PC-3 (cell line): ENCODE results near the gene PKN2. TPM values are rescaled to one million over a fixed set of nuclear protein-coding genes. Genes with fewer than 3 reads are reported as not detected.

Experiments
- ATAC-seq: fragments of 200-7000 bp; cut with Tn5 transposase; 2 replicates; pipeline ENCODE4 v1.9.1; 2020; ENCODE audit warnings: mild to moderate bottlenecking, moderate library complexity
- BruUV-seq: library from RNA; stranded (reverse); fragments of 400-500 nt; replicated peaks from 2 replicates; lab custom pipeline; 2021; lab: Mats Ljungman, UMichigan
- CTCF ChIA-PET: fragments of 300-600 bp; sonication (Branson Sonifier 250); formaldehyde crosslinking; loops from one replicate; lab custom pipeline; 2022; ENCODE audit warnings: antibody characterized with exemption; lab: Charles Lee
- POLR2A ChIA-PET: fragments of 300-600 bp; sonication (Branson Sonifier 250); formaldehyde crosslinking; loops from one replicate; lab custom pipeline; 2022; ENCODE audit warnings: antibody characterized with exemption; ENCODE audit not compliant: unreplicated experiment; lab: Charles Lee
- DNase-seq: peaks from one replicate; pipeline ENCODE4 v3.0.0-alpha.2; 2015
- H2AFZ ChIP-seq: fragments of 300-600 bp; sonication (generic); 2 replicates; pipeline ENCODE4 v1.6.0; 2016; ENCODE audit warnings: antibody characterized with exemption, low read length
- H3F3A ChIP-seq: fragments of 300-600 bp; sonication (generic); one replicate; pipeline ENCODE4 v1.6.0; 2017; ENCODE audit warnings: antibody characterized with exemption, low read length, control low read depth, mild to moderate bottlenecking; ENCODE audit not compliant: unreplicated experiment
- H3K27ac ChIP-seq: fragments of 300-600 bp; sonication (generic); 2 replicates; pipeline ENCODE4 v1.5.1; 2016; ENCODE audit warnings: mild to moderate bottlenecking, low read length
- H3K27me3 ChIP-seq: fragments of 300-600 bp; sonication (generic); 2 replicates; pipeline ENCODE4 v1.6.1; 2016; ENCODE audit warnings: low read length, mixed read lengths
- H3K36me3 ChIP-seq: fragments of 300-600 bp; sonication (generic); 2 replicates; pipeline ENCODE4 v1.6.1; 2016; ENCODE audit warnings: low read depth, mixed run types, low read length, mixed read lengths
- H3K4me1 ChIP-seq: fragments of 300-600 bp; sonication (generic); 2 replicates; pipeline ENCODE4 v1.5.1; 2016; ENCODE audit warnings: low read length; ENCODE audit not compliant: insufficient read depth
- H3K4me2 ChIP-seq: fragments of 300-600 bp; sonication (generic); 2 replicates; pipeline ENCODE4 v1.6.0; 2016; ENCODE audit warnings: low read length
- H3K4me3 ChIP-seq: fragments of 300-600 bp; sonication (generic); 2 replicates; pipeline ENCODE4 v1.5.1; 2016; ENCODE audit warnings: mild to moderate bottlenecking, low read length, mixed read lengths
- H3K79me2 ChIP-seq: fragments of 300-600 bp; sonication (generic); 2 replicates; pipeline ENCODE4 v1.6.1; 2017; ENCODE audit warnings: low read length, mixed read lengths
- H3K9ac ChIP-seq: fragments of 300-600 bp; sonication (generic); 2 replicates; pipeline ENCODE4 v1.6.0; 2016; ENCODE audit warnings: mild to moderate bottlenecking, low read length
- H3K9me2 ChIP-seq: fragments of 300-600 bp; sonication (generic); replicated peaks from 2 replicates; pipeline ENCODE4 v1.6.1; 2016; ENCODE audit warnings: mixed run types, low read length, mixed read lengths
- H3K9me3 ChIP-seq: fragments of 300-600 bp; sonication (generic); 2 replicates; pipeline ENCODE4 v1.6.1; 2016; ENCODE audit warnings: low read length, mixed read lengths
- H4K20me1 ChIP-seq: fragments of 300-600 bp; sonication (generic); 2 replicates; pipeline ENCODE4 v1.6.1; 2016; ENCODE audit warnings: low read length, mixed read lengths
- EZH2 ChIP-seq: fragments of 300-600 bp; sonication (generic); IDR thresholded peaks from one replicate; pipeline ENCODE4 v1.6.1; 2017; ENCODE audit warnings: antibody characterized with exemption, mild to moderate bottlenecking, low read length; ENCODE audit not compliant: unreplicated experiment
- EZH2phosphoT487 ChIP-seq: fragments of 300-600 bp; sonication (generic); IDR thresholded peaks from 2 replicates; pipeline ENCODE4 v1.6.1; 2018; ENCODE audit warnings: mild to moderate bottlenecking, antibody characterized with exemption, low read length, borderline replicate concordance
- intact Hi-C: fragments of 100-400 bp; cut with micrococcal nuclease; formaldehyde crosslinking; loops from 2 replicates; pipeline ENCODE4 v1.9.0; 2023
- total RNA-seq: library from RNA; depleted of rRNA; stranded (reverse); fragments of >200 nt; gene quantifications from 2 replicates; pipeline ENCODE4 v1.2.3, GENCODE V29; 2014
- TF ChIP-seq, protein P1 (sequence below): fragments of 300-600 bp; sonication (generic); conservative IDR thresholded peaks from 2 replicates; pipeline ENCODE4 v1.5.1; 2017; ENCODE audit warnings: antibody characterized with exemption, low read depth, mild to moderate bottlenecking, low read length

The PKN2 gene
- total RNA-seq, 1 experiment from 2014 or later: 20.8 TPM

DNA sequence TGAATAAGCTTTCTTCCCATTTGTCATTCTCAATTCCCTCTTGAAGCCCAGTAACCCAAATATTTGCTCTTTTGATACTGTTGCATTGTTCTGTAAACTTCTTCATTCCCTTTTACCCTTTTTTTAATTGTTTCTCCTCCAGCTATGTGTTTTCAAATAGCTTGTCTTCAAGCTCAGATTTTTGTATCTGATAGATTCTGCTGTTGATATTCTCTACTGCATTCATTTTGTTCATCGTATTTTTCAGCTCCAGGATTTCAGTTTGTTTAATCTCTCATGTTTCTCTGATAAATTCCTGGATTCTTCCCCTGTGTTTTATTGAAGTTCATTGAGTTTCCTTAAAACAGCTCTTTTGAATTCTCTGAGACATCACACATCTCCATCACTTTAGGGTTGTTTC, 51.8 kb downstream of the PKN2 start:
- no TSS peak for BruUV-seq
- no peak overlapping the region for H3K4me2 ChIP-seq
- POLR2A ChIA-PET: no interaction called here
- H3F3A ChIP-seq: no peaks in the 10 kb centered on the region
- intact Hi-C loops: loop anchor here (1.0 to 5.0 kb wide), 3 partner anchors 67 to 251 kb away; no protein-coding TSS in a partner anchor
- H3K36me3 ChIP-seq: 0 out of 2 replicates have a peak, but pooled peaks cover 5% of the 10 kb centered on the region
- no peak overlapping the region for H2AFZ ChIP-seq
- H3K9me2 ChIP-seq: no peaks in the 10 kb centered on the region
- TF ChIP-seq EZH2phosphoT487 (no peak), EZH2 (no peak)
- TF ChIP-seq, protein P1, sequence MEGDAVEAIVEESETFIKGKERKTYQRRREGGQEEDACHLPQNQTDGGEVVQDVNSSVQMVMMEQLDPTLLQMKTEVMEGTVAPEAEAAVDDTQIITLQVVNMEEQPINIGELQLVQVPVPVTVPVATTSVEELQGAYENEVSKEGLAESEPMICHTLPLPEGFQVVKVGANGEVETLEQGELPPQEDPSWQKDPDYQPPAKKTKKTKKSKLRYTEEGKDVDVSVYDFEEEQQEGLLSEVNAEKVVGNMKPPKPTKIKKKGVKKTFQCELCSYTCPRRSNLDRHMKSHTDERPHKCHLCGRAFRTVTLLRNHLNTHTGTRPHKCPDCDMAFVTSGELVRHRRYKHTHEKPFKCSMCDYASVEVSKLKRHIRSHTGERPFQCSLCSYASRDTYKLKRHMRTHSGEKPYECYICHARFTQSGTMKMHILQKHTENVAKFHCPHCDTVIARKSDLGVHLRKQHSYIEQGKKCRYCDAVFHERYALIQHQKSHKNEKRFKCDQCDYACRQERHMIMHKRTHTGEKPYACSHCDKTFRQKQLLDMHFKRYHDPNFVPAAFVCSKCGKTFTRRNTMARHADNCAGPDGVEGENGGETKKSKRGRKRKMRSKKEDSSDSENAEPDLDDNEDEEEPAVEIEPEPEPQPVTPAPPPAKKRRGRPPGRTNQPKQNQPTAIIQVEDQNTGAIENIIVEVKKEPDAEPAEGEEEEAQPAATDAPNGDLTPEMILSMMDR: no peak
- H3K4me1 ChIP-seq: peaks cover 22% of the 10 kb centered on the region
- DNase-seq (no peak), ATAC-seq (no peak)
- peaks cover 78% of the 10 kb centered on the region for H3K79me2 ChIP-seq
- CTCF ChIA-PET: no interaction called here
- no peaks in the 10 kb centered on the region for H3K27me3 ChIP-seq
- no peak overlapping the region for H3K27ac ChIP-seq
- H3K9me3 ChIP-seq: no peaks in the 10 kb centered on the region
- no peak overlapping the region for H3K4me3 ChIP-seq
- H3K9ac ChIP-seq: no peak overlapping the region
- 0 out of 2 replicates have a peak, but pooled peaks cover 8% of the 10 kb centered on the region for H4K20me1 ChIP-seq

DNA sequence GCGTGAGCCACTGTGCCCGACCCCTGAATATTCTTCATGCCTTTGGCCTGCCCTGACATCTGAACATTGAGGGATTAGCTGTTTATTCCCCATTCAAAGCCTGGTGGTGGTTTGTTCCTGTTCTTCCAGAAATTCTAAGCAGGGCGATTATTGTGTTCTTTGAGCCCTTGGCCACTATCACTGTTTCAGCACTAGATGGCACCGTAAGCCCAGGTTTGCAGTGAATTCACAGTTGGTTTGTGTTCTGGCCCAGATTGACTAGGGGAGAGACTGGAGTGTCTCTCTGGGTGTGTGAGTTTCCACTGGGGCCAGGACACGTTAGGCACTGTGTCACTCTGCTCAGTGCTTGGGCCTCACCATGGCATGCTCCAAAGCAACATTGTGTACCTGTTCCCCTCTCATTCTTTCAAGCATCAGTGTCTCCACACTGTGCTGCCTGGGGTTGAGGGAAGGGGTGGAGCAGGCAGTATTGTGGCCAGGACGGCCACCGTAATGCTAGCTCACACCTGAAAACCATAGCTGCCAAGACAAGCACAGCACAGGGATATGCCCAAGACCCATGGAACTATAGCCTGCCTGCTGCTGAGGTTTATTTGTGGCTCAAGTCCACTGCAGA, 52.7 kb downstream of the PKN2 start:
- no peak overlapping the region for H3K9ac ChIP-seq
- TF ChIP-seq EZH2phosphoT487 (no peak), EZH2 (no peak)
- TF ChIP-seq, protein P1: peak; percentile 82
- CTCF ChIA-PET: no interaction called here
- H3K9me2 ChIP-seq: no peaks in the 10 kb centered on the region
- no TSS peak for BruUV-seq
- POLR2A ChIA-PET: no interaction called here
- peaks cover 19% of the 10 kb centered on the region for H3K4me1 ChIP-seq
- no peaks in the 10 kb centered on the region for H3K9me3 ChIP-seq
- H3K79me2 ChIP-seq: peaks cover 77% of the 10 kb centered on the region
- H2AFZ ChIP-seq: no peak overlapping the region
- ATAC-seq: peak; percentile 65
- H3K27me3 ChIP-seq: no peaks in the 10 kb centered on the region
- H3K4me2 ChIP-seq: no peak overlapping the region
- no peaks in the 10 kb centered on the region for H3F3A ChIP-seq
- DNase-seq: peak; percentile 65
- H4K20me1 ChIP-seq: 0 out of 2 replicates have a peak, but pooled peaks cover 8% of the 10 kb centered on the region
- H3K36me3 ChIP-seq: 0 out of 2 replicates have a peak, but pooled peaks cover 5% of the 10 kb centered on the region
- H3K27ac ChIP-seq: no peak overlapping the region
- H3K4me3 ChIP-seq: no peak overlapping the region
- intact Hi-C loops: loop anchor here (1.0 to 5.0 kb wide), 3 partner anchors 67 to 251 kb away; no protein-coding TSS in a partner anchor

- intact Hi-C loops: loop anchor here (5.0 kb wide), 1 partner anchor 250 kb away; no protein-coding TSS in a partner anchor
- Histone ChIP-seq H3K27ac (no peak overlapping the region), H3K36me3 (0 out of 2 replicates have a peak, but pooled peaks cover 5% of the 10 kb centered on the region), H3F3A (no peaks in the 10 kb centered on the region), H3K79me2 (peaks cover 71% of the 10 kb centered on the region), H3K27me3 (no peaks in the 10 kb centered on the region), H3K4me1 (peaks cover 13% of the 10 kb centered on the region), H3K9me3 (no peaks in the 10 kb centered on the region), H3K9ac (no peak overlapping the region), H3K4me3 (no peak overlapping the region), H4K20me1 (0 out of 2 replicates have a peak, but pooled peaks cover 8% of the 10 kb centered on the region), H2AFZ (no peak overlapping the region), H3K9me2 (no peaks in the 10 kb centered on the region), H3K4me2 (no peak overlapping the region)
- no peak for ATAC-seq
- ChIA-PET CTCF (no interaction called here), POLR2A (no interaction called here)
- no TSS peak for BruUV-seq
- TF ChIP-seq EZH2 (no peak), EZH2phosphoT487 (no peak)
- TF ChIP-seq, protein P1: no peak
- DNase-seq: no peak
Measured at GRCh38 chr1:88737338-88737927, 53.4 kb downstream of the PKN2 start.
